OCI-LY1 (cell line): ENCODE measurements around the gene ADAMTSL3.
"Not testable (repeated sequence)": the region's sequence is repeated elsewhere in the genome, so short reads cannot be mapped to it uniquely, and the experiment has no call there.

Source experiments
- EZH2 ChIP-seq: fragments of 200-600 bp; sonication (generic), shearing (Covaris generic); IDR thresholded peaks from 2 replicates; pipeline ENCODE4 v1.8.0; 2017; ENCODE audit warnings: borderline replicate concordance, mixed run types, mild to moderate bottlenecking, antibody characterized with exemption, low read length, moderate library complexity, mixed read lengths
- TF ChIP-seq, protein P1 (sequence below): fragments of 200-600 bp; sonication (generic), shearing (Covaris generic); IDR thresholded peaks from 2 replicates; pipeline ENCODE4 v1.5.1; 2017; ENCODE audit warnings: mild to moderate bottlenecking, antibody characterized with exemption, low read length, moderate library complexity, mixed read lengths

DNA sequence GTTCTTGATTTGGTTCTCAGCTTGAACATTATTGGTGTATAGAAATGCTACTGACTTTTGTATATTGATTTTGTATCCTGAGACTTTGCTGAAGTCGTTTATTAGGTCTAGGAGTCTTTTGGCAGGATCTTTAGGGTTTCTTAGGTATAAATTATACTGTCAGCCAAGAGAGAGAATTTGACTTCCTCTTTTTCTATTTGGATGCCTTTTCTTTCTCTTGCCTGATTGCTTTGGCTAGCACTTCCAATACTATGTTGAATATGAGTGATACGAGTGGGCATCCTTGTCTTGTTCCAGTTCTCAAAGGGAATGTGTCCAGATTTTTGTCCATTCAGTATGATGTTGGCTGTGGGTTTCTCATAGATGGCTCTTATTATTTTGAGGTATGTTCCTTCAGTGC is 409.8 kb downstream of the ADAMTSL3 start:
- TF ChIP-seq, protein P1, sequence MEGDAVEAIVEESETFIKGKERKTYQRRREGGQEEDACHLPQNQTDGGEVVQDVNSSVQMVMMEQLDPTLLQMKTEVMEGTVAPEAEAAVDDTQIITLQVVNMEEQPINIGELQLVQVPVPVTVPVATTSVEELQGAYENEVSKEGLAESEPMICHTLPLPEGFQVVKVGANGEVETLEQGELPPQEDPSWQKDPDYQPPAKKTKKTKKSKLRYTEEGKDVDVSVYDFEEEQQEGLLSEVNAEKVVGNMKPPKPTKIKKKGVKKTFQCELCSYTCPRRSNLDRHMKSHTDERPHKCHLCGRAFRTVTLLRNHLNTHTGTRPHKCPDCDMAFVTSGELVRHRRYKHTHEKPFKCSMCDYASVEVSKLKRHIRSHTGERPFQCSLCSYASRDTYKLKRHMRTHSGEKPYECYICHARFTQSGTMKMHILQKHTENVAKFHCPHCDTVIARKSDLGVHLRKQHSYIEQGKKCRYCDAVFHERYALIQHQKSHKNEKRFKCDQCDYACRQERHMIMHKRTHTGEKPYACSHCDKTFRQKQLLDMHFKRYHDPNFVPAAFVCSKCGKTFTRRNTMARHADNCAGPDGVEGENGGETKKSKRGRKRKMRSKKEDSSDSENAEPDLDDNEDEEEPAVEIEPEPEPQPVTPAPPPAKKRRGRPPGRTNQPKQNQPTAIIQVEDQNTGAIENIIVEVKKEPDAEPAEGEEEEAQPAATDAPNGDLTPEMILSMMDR, result not testable (repeated sequence)
- TF ChIP-seq EZH2, result not testable (repeated sequence)
